Mesodermal cell (in vitro differentiated cells): ENCODE data around the gene AUH.

Source experiments
- H3K27ac ChIP-seq: 2 replicates; pipeline ENCODE4 v1.7.0; 2013; ENCODE audit warnings: mild to moderate bottlenecking, low read depth, low read length, moderate library complexity; ENCODE audit not compliant: severe bottlenecking
- H3K36me3 ChIP-seq: 2 replicates; pipeline ENCODE4 v1.7.1; 2013; ENCODE audit warnings: mild to moderate bottlenecking, low read length, moderate library complexity; ENCODE audit not compliant: control insufficient read depth, insufficient read depth
- H3K4me1 ChIP-seq: one replicate; pipeline ENCODE4 v1.7.1; 2013; ENCODE audit warnings: mild to moderate bottlenecking, low read length; ENCODE audit not compliant: insufficient read depth, control insufficient read depth, poor library complexity, severe bottlenecking
- H3K4me3 ChIP-seq: 2 replicates; pipeline ENCODE4 v1.7.0; 2013; ENCODE audit warnings: low read length, control low read depth, mild to moderate bottlenecking; ENCODE audit not compliant: insufficient read depth, poor library complexity, severe bottlenecking; ENCODE audit errors: extremely low read depth
- H3K9me3 ChIP-seq: 2 replicates; pipeline ENCODE4 v1.7.1; 2013; ENCODE audit warnings: mild to moderate bottlenecking, low read length, moderate library complexity; ENCODE audit not compliant: control insufficient read depth
- WGBS, 2 experiments: methylation state at CpG; one replicate each; pipeline ENCODE4 v1.1.5; 2013; ENCODE audit warnings: missing lambda C conversion rate in 2 of 2; ENCODE audit not compliant: insufficient coverage in 2 of 2; 5-methylcytosine and 5-hydroxymethylcytosine counted together

Gene AUH

GRCh38 chr9:91271156-91271555 lies 90.6 kb downstream of the AUH start:
- Histone ChIP-seq H3K4me1 (peaks cover 4% of the 10 kb centered on the region), H3K9me3 (no peaks in the 10 kb centered on the region), H3K36me3 (no peaks in the 10 kb centered on the region), H3K27ac (no peak overlapping the region), H3K4me3 (no peak overlapping the region)
- WGBS, 2 experiments: no CpG with 5 or more reads among the region's 2 CpGs

- Histone ChIP-seq H3K27ac (no peak overlapping the region), H3K36me3 (no peaks in the 10 kb centered on the region), H3K9me3 (no peaks in the 10 kb centered on the region), H3K4me3 (no peak overlapping the region), H3K4me1 (peaks cover 4% of the 10 kb centered on the region)
- 80% methylated on average over 1 of the region's 2 CpGs; no CpG with 5 or more reads in 1 of the 2 experiments for WGBS, 2 experiments
These were observed 91.7 kb downstream of the AUH start for GRCh38 chr9:91269907-91270491.

GRCh38 chr9:91266448-91266847 lies 95.3 kb downstream of the AUH start:
- peaks cover 4% of the 10 kb centered on the region for H3K4me1 ChIP-seq
- H3K27ac ChIP-seq: no peak overlapping the region
- H3K4me3 ChIP-seq: no peak overlapping the region
- no peaks in the 10 kb centered on the region for H3K9me3 ChIP-seq
- no peaks in the 10 kb centered on the region for H3K36me3 ChIP-seq

- no peak overlapping the region for H3K4me3 ChIP-seq
- H3K9me3 ChIP-seq: no peaks in the 10 kb centered on the region
- H3K27ac ChIP-seq: no peak overlapping the region
- peaks cover 4% of the 10 kb centered on the region for H3K4me1 ChIP-seq
- 94 to 100% methylated on average over 1 to 2 of the region's 5 CpGs for WGBS, 2 experiments
- H3K36me3 ChIP-seq: no peaks in the 10 kb centered on the region
These were observed 96.2 kb downstream of the AUH start for GRCh38 chr9:91265514-91265913.

- Histone ChIP-seq H3K36me3 (no peaks in the 10 kb centered on the region), H3K27ac (no peak overlapping the region), H3K4me3 (no peak overlapping the region), H3K9me3 (no peaks in the 10 kb centered on the region), H3K4me1 (no peaks in the 10 kb centered on the region)
- WGBS, 2 experiments: 100% methylated on average over 1 of the region's 1 CpG
These were observed 100.3 kb downstream of the AUH start for GRCh38 chr9:91261417-91261816.

- WGBS, 2 experiments: no CpG with 5 or more reads among the region's 1 CpG
- H3K4me3 ChIP-seq: no peak overlapping the region
- H3K27ac ChIP-seq: no peak overlapping the region
- H3K36me3 ChIP-seq: no peaks in the 10 kb centered on the region
- H3K9me3 ChIP-seq: no peaks in the 10 kb centered on the region
- H3K4me1 ChIP-seq: no peaks in the 10 kb centered on the region
These were observed 102.6 kb downstream of the AUH start for GRCh38 chr9:91259162-91259561.

- Histone ChIP-seq H3K4me1 (no peaks in the 10 kb centered on the region), H3K27ac (no peak overlapping the region), H3K9me3 (no peaks in the 10 kb centered on the region), H3K4me3 (no peak overlapping the region), H3K36me3 (no peaks in the 10 kb centered on the region)
- 64 to 100% methylated on average over 2 of the region's 3 CpGs for WGBS, 2 experiments
These were observed 103.3 kb downstream of the AUH start for GRCh38 chr9:91258451-91258850.

- H3K36me3 ChIP-seq: no peaks in the 10 kb centered on the region
- no peak overlapping the region for H3K4me3 ChIP-seq
- H3K4me1 ChIP-seq: no peaks in the 10 kb centered on the region
- no peaks in the 10 kb centered on the region for H3K9me3 ChIP-seq
- no peak overlapping the region for H3K27ac ChIP-seq
- 83 to 100% methylated on average over 1 of the region's 3 CpGs for WGBS, 2 experiments
These were observed 105.5 kb downstream of the AUH start for GRCh38 chr9:91256235-91256634.

- H3K4me3 ChIP-seq: no peak overlapping the region
- H3K36me3 ChIP-seq: no peaks in the 10 kb centered on the region
- H3K9me3 ChIP-seq: no peaks in the 10 kb centered on the region
- no peaks in the 10 kb centered on the region for H3K4me1 ChIP-seq
- no CpG with 5 or more reads among the region's 3 CpGs for WGBS, 2 experiments
- H3K27ac ChIP-seq: no peak overlapping the region
These were observed 106.4 kb downstream of the AUH start for GRCh38 chr9:91255327-91255726.

GRCh38 chr9:91253488-91253887 lies 108.2 kb downstream of the AUH start:
- Histone ChIP-seq H3K9me3 (no peaks in the 10 kb centered on the region), H3K4me3 (no peak overlapping the region), H3K36me3 (no peaks in the 10 kb centered on the region), H3K27ac (no peak overlapping the region), H3K4me1 (no peaks in the 10 kb centered on the region)
- 56% methylated on average over 1 of the region's 1 CpG; no CpG with 5 or more reads in 1 of the 2 experiments for WGBS, 2 experiments

GRCh38 chr9:91248707-91249106 lies 113.0 kb downstream of the AUH start:
- no peaks in the 10 kb centered on the region for H3K9me3 ChIP-seq
- no peaks in the 10 kb centered on the region for H3K36me3 ChIP-seq
- H3K4me1 ChIP-seq: peaks cover 9% of the 10 kb centered on the region
- H3K4me3 ChIP-seq: no peak overlapping the region
- H3K27ac ChIP-seq: no peak overlapping the region
- 96 to 100% methylated on average over 3 of the region's 6 CpGs for WGBS, 2 experiments
